ENCODE measurements around the gene SAMD1. TPM values are rescaled to one million over a fixed set of nuclear protein-coding genes. Genes with fewer than 3 reads are reported as not detected.

Gene SAMD1
- total and polyA plus RNA-seq, 10 donors, result 19.6 to 36.8 (median 30.5) TPM

DNA sequence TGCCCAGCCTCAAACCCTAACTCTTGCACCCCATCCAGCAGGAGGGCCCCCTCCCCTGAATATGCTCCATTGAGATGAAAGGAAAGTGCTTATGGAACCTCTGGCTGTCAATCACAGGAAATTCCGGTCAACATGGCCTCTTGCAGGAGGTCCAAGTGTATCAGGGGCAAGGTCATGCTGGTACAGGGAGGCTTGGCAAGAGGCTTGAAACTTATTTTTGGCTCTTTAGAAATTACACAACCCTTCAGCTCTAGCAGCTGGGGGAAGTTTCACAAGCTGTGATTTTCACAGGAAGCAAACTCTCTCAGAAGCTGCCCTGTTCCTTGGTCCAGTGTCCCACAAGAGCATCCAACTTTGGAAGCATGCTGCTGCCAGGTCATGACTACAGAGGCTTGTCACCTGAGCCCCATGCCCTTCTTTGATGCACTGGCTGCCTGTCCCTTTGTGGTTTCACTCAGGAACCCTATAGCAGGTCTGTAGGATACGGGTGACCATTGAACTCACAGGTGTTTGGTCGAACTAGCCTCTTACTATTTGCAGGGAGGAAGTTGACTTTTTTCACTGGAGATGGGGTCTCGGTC lies 37.5 kb upstream of the SAMD1 start:
- peaks cover 0 to 14% (median 0%) of the 10 kb centered on the region in 6 donors for H3K36me3 ChIP-seq
- intact Hi-C loops (cut with DNase I; ENCODE audit: low total_unique reads), result no loop called here

GRCh38 chr19:14127176-14127575 lies 36.6 kb upstream of the SAMD1 start:
- peaks cover 0 to 14% (median 0%) of the 10 kb centered on the region in 6 donors for H3K36me3 ChIP-seq
- intact Hi-C loops (cut with DNase I; ENCODE audit: low total_unique reads), result no loop called here
- peak overlapping the region in 7 of 8 donors; percentile 79 to 91 (median 84) for H3K27ac ChIP-seq
- H3K9me3 ChIP-seq, result no peaks in the 10 kb centered on the region
- H3K4me1 ChIP-seq, result peaks cover 6 to 51% (median 37%) of the 10 kb centered on the region in 6 donors
- no peaks in the 10 kb centered on the region for H3K27me3 ChIP-seq (replicated peaks in 1 of 7)
- peak; percentile 82 for DNase-seq
- TF ChIP-seq POLR2A (IDR thresholded peaks at IDR 0.05) (no peak), POLR2AphosphoS5 (IDR thresholded peaks at IDR 0.05) (peak in 2 of 3 donors; percentile 62 to 65)
- WGBS, 5 donors, result 60 to 81% (median 75%) methylated on average over 8 of the region's 8 CpGs
- peak overlapping the region in 1 of 8 donors; percentile 16 for H3K4me3 ChIP-seq

More for the DNA sequence above, 37.5 kb upstream of the SAMD1 start:
- WGBS, 5 donors, result 22 to 59% (median 39%) methylated on average over 4 of the region's 4 CpGs
- TF ChIP-seq CTCF (IDR thresholded peaks at IDR 0.05 in 8 of 11, conservative IDR thresholded peaks at IDR 0.05 in 3 of 11) (no peak), POLR2A (IDR thresholded peaks at IDR 0.05) (no peak), POLR2AphosphoS5 (IDR thresholded peaks at IDR 0.05) (peak in 2 of 3 donors; percentile 18 to 69)
- DNase-seq, result no peak
- Histone ChIP-seq H3K4me3 (peak overlapping the region in 1 of 8 donors; percentile 16), H3K9me3 (no peaks in the 10 kb centered on the region), H3K4me1 (peaks cover 6 to 51% (median 37%) of the 10 kb centered on the region in 6 donors), H3K27me3 (replicated peaks in 1 of 7) (no peaks in the 10 kb centered on the region), H3K27ac (peak overlapping the region; percentile 17 to 91 (median 83))

- WGBS, 5 donors, result 93 to 97% (median 95%) methylated on average over 6 of the region's 6 CpGs
- no peak for DNase-seq
- Histone ChIP-seq H3K36me3 (peaks cover 0 to 14% (median 0%) of the 10 kb centered on the region in 6 donors), H3K4me3 (no peak overlapping the region), H3K9me3 (no peaks in the 10 kb centered on the region), H3K4me1 (peaks cover 9 to 52% (median 32%) of the 10 kb centered on the region in 6 donors), H3K27ac (peak overlapping the region in 2 of 8 donors; percentile 2 to 4), H3K27me3 (replicated peaks in 1 of 7) (no peaks in the 10 kb centered on the region)
- TF ChIP-seq POLR2A (IDR thresholded peaks at IDR 0.05) (no peak), CTCF (IDR thresholded peaks at IDR 0.05 in 8 of 11, conservative IDR thresholded peaks at IDR 0.05 in 3 of 11) (no peak), POLR2AphosphoS5 (IDR thresholded peaks at IDR 0.05) (no peak)
- intact Hi-C loops (cut with DNase I; ENCODE audit: low total_unique reads), result no loop called here
Observed at GRCh38 chr19:14122924-14123323, 32.4 kb upstream of the SAMD1 start.

DNA sequence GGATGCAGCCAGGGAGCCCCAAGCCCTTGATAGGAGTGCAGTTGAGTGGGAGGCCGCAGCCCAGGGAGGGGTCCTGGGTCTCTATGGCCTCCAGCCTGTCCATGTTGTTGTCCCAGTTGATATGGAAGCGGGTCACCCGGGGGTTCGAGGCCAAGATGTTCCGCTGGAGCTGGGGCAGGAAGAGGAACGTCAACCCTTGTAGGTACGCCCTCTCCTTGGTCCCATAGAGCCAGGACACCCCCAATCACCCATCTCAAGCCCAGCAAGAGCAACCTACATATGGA lies 29.9 kb upstream of the SAMD1 start:
- peak overlapping the region in 6 of 8 donors; percentile 93 to 99 (median 98) for H3K27ac ChIP-seq
- peaks cover 21 to 55% (median 40%) of the 10 kb centered on the region in 6 donors for H3K4me1 ChIP-seq
- intact Hi-C loops (cut with DNase I; ENCODE audit: low total_unique reads), result no loop called here
- no peaks in the 10 kb centered on the region for H3K9me3 ChIP-seq
- H3K4me3 ChIP-seq, result no peak overlapping the region
- WGBS, 5 donors, result 90 to 95% (median 92%) methylated on average over 7 of the region's 7 CpGs
- no peak for TF ChIP-seq CTCF (IDR thresholded peaks at IDR 0.05 in 8 of 11, conservative IDR thresholded peaks at IDR 0.05 in 3 of 11)
- no peak for TF ChIP-seq POLR2A (IDR thresholded peaks at IDR 0.05)
- no peak for TF ChIP-seq POLR2AphosphoS5 (IDR thresholded peaks at IDR 0.05)
- no peak for DNase-seq
- peaks cover 0 to 8% (median 0%) of the 10 kb centered on the region in 6 donors for H3K36me3 ChIP-seq
- H3K27me3 ChIP-seq (replicated peaks in 1 of 7), result no peaks in the 10 kb centered on the region
